HuH-7 (cell line): ENCODE results near the gene ICAM1.

Experiments
- DNase-seq: peaks from one replicate; pipeline ENCODE4 v3.0.0; 2011; ENCODE audit warnings: low spot score

Gene ICAM1

DNA sequence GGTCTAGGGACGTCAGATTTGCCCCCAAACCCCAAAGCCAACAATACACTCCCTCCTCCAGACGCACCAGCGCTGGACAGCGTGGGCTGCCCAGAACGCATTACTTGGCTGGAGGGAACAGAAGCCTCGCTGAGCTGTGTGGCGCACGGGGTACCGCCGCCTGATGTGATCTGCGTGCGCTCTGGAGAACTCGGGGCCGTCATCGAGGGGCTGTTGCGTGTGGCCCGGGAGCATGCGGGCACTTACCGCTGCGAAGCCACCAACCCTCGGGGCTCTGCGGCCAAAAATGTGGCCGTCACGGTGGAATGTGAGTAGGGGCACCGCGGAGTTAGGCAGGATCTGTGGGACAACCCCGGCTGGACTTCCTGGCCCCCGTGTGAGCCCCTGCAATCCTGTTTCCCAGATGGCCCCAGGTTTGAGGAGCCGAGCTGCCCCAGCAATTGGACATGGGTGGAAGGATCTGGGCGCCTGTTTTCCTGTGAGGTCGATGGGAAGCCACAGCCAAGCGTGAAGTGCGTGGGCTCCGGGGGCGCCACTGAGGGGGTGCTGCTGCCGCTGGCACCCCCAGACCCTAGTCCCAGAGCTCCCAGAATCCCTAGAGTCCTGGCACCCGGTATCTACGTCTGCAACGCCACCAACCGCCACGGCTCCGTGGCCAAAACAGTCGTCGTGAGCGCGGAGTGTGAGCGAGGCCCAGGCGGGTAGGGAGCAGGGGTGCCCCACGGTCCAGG, 22.9 kb downstream of the ICAM1 start:
- DNase-seq: no peak

DNA sequence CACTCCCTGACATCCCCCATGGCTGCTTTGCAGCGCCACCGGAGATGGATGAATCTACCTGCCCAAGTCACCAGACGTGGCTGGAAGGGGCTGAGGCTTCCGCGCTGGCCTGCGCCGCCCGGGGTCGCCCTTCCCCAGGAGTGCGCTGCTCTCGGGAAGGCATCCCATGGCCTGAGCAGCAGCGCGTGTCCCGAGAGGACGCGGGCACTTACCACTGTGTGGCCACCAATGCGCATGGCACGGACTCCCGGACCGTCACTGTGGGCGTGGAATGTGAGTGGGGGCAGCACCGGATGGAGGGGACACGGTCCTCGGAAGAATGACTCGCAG, 23.4 kb downstream of the ICAM1 start:
- DNase-seq: no peak

DNA sequence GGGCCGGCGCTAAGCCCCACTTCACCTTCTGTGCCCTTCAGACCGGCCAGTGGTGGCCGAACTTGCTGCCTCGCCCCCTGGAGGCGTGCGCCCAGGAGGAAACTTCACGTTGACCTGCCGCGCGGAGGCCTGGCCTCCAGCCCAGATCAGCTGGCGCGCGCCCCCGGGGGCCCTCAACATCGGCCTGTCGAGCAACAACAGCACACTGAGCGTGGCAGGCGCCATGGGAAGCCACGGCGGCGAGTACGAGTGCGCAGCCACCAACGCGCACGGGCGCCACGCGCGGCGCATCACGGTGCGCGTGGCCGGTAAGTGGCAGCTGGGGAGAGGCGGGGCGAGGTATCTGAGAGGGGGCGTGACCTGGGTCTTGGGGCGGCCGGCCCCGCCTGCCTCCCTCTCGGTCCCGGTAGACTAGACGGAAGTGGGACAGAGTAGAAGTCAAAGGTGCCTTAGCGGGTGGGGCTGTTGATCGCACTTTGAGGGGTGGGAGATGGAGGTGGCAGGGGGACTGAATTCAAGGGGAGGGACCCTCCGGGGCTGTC, 24.5 kb downstream of the ICAM1 start:
- no peak for DNase-seq

DNA sequence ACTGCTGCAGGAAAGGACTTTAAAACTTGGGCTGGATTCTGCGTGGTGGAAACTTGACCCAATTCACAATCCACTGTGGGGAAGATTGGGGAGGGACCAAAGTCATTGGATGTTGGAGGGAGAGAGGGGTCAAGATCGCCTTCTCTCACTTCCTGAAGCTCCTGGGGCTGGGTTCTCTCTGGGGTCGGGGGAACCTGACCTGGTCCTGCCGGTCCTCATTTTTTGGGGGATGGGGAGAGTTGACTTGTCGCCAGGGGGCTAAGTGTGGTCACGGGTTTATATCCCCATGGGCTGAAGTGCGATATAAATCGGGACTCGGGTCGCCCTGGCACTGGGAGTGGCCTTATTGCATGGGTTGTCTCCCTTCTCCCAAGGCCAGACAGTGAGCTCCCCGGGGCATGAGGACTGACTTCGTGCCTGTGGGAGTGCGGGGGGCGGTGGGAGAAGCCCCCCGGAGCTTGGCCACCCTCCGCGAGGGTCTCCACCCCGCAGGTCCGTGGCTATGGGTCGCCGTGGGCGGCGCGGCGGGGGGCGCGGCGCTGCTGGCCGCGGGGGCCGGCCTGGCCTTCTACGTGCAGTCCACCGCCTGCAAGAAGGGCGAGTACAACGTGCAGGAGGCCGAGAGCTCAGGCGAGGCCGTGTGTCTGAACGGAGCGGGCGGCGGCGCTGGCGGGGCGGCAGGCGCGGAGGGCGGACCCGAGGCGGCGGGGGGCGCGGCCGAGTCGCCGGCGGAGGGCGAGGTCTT, 25.1 kb downstream of the ICAM1 start:
- no peak for DNase-seq

DNA sequence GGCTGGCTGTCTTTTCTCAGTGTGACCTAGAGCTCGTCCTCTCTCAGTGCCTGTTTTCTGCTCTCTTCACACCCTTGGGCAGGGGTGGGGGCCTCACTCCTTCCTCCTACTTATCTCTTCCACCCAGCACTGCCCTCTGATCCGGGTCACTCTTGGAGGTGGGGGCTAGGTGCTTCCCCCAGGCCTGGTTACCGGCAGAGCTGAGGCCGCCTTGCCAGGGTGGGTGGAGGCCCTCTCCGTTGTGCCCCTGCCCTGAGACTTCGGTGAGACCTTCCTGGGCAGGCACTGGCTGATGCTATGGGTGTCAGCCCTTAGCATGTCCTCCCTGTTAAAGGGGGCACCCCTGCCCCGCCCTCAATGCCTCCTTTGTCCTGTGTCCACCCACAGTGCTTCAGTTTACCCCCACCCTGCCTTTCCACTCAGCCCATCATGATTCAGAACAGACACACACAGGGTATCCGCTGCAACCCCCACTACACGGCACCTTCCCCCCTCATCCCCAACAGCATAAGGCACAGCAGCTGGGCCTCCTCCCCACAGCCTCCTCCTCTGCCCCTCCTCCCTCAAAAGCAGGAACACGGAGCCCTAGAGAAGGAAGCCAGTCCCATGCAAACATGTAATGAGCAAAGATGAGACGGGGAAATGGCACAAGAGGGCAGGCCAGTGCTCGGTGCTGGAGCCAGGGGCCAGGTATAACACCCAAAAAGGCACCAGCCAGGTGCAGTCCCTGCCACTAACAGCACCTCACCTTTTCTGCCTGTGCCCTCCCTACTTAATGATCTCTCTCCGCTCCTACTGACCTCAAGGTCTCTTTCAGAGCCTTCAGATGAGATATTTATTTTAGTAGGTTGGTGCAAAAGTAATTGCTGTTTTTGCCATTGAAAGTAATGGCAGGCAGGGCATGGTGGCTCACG, 28.9 kb downstream of the ICAM1 start:
- DNase-seq: no peak

DNA sequence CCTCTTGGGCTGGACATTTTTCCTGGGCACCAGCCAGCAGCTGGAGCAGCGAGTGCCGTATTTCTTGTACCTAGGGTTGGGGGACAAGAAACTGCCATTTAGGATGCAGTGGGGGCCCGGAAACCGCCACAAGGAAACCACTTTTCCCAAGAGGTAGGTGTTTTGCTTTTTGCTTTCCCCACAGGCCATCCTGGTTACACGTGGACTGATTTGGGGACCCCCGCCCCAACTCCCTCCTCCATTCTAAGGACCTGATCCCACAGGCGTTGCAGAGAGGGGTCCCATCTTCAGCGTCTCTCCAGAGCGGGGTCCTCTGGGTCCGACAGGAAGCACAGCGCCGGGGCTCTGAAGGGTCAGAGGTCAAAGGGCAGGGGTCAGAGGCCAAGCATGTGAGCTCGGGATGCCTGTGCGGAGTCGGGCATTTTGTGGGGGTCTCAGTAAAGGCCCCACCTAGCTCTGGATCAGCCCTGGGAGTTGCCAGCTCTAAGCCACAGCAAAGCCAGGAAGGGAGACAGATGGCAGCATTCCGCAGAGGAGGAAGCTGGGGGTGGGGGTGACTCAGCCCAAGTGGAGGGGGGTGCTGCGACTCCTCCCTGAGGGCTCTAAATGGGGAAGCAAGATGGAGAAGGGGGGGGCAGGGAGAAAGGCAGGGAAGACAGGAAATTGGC, 34.4 kb downstream of the ICAM1 start:
- DNase-seq: no peak

DNA sequence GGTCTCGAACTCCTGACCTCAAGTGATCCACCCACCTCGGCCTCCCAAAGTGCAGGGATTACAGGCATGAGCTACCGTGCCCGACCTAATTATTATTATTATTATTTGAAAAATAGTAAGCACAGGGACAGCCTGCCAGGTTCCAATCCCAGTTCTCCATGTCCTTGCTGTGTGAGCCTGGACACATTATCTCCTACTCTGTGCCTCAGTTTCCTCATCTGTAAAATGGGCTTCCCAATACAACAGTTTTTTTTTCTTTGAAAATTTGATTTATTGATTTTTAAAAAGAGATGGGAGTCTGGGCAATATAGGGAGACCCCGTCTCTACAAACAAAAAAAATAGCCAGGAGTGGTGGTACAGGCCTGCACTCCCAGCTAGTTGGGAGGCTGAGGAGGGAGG, 35.4 kb downstream of the ICAM1 start:
- no peak for DNase-seq

DNA sequence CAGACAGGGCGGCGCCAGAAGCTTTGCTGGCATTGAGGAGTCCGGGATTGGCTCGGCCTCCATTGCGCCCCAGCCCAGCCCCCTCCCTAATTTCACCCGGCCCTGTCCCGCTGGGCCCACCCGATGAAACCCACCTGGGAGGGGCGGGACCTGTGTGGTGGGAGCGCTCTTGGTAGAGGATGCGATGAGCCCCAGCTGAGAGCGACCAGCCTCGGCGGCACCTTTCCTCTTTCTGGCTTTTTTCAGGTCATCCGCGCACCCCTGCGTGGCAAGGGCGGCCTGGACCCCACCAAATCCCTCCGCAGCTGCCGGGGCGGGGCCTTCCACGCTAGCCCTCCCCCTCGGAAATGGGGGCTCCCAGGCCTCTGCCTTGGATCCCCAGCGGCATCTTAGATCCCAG, 38.5 kb downstream of the ICAM1 start, which contains the start of gene ZGLP1:
Gene ZGLP1 (minus strand): TSS at position 393 of the 400 bp plus-strand sequence.
- no peak for DNase-seq

DNA sequence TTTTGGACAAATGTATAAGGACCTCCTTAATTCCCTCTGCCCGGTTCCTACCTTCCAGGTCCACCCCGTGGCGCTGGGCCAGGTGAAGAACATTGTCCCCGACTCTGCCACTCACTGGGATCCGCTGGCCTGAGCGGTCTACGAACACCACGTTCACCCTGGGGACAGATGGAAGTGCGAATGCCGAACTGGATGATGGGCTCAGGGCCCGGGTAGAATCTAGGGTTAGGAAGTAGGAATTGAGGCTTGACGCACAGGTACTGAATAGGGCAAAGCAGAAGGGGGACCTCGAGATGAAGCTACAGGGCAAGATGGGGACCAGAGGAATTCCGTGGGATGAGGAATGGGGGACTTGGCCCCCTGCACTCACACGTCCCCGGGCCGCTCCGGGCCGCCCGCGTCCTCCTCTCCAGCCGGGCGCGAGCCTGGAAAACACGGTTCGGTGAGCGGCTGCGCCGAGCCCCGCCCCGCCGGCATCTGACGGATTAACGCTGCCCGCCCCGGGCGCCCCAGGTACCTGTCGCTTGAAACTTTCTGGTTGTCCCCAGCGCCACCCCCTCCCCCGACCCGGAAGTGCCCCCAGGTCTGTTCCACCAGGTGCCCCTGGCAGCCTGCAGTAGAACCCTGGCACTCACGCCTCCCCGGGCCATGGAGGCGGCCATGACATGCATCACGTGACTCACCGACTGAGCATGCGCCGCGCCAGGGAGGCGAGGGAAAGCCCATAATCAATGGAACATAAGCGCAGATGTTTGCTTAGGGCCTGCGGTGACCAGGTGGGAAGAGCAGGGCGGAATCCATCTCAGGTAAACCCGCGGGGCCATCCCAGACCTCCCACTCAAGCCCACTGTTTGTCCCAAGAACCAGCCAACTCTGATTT, 44.7 kb downstream of the ICAM1 start, which contains the start of gene FDX2:
Gene FDX2 (minus strand): TSS at position 681 of the 880 bp plus-strand sequence. CDS start 19 bp downstream, at position 662.
- peak; percentile 95 for DNase-seq

DNA sequence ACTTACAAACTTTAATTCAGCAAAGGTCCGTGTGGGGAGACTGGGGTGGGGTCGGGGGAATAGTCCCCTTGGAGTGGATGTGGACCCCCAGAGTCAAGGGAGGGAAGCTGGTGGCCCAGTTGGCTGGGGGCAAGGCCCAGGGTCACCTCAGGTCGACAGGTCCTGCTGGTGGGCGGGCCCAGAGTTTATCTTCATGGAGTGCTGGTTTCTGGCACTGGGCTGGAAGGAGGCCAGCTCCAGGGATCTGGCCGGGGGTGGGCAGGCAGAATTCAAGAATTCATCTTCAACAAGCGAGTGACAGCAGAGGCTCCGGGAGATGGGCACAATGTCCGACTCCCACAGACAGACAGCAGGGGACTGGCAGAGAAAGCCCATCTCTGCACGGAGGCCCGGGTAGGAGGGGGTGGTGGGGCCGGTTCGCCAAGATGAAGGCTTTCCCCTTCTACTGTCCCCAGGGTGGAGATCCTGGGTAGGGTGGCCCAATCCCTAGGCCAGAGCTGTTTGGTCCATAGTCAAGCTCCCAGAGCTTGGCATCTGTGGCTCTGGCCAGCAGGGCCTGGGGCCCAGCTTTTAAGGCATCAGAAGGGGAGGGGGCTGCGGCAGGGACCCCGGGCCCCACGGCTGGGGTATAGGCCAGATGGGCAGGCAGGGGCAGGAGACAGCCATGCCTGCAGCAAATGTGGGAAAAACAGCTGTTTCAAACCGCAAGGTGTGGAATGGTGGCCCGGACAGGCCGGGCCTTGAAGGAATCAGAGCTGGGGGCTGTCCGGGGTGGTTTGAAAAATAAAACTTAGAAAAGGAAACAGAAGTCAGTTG, 45.5 kb downstream of the ICAM1 start:
- no peak for DNase-seq

DNA sequence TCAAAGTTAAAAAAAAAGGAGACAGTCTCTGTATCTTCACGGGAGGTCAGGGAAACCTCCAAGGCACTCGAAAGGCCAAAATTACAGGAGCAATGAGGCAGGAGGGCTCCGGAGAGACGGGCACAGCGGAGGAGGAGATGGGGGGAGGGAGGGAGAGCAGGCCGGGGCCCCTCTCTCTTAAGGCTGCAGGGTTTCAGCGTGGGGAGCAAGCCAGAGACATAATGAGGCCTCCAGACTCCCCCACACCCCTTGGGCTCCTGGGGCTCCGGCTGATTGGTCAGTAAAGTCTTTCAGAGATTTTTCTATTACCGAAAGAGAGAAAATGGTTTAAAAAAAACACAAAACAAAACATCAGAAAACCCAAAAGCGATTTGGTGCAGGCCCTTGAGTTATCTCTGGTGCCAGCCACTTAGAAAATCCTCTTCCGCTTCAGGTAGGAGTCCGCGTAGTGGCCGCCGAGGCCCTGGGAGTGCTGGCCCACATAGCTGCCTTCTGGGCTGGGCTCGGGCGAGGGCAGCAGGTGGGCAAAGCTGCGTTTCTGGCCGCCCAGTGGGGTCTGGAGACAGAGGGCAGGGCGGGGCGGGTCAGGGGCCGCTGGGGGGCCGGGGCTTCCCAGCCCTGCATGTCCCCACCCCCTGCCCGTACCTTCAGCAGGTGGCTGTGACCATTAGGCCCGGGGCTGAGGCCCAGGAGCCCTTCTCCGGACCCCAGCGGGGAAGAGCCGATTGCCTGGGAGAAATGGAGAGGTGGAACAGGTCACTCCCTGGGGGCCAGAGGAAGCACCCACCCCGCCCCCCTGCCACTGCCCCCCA, 46.3 kb downstream of the ICAM1 start:
- DNase-seq: no peak

DNA sequence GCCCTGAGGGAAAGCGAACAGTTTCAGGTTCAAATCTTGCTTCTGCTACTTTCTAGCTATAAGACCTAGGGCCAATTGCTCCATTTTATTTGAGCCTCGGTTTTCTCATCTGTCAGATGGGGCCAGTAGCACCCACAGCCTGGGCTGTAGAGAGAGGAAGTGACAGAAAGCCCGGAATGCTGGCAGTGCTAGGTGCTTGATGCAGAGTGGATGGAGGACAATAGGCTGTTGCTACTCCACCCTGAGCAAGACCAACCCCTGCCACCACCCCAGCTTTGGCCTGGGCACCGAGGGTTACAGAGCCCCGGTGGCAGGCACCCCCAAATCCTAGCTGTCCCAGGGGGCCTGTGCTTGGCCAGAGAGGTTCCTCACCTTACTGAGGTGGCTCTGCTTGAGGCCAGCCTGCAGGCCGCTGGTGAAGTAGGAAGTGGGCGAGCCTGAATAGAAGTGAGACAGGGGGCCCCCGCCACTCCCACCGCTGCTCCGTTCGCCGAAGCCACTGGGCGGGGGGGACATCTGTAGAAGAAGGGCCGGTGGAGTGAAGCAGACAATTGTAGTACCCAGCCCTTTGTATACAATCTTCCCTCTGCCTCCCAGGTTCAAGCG, 47.0 kb downstream of the ICAM1 start:
- no peak for DNase-seq

DNA sequence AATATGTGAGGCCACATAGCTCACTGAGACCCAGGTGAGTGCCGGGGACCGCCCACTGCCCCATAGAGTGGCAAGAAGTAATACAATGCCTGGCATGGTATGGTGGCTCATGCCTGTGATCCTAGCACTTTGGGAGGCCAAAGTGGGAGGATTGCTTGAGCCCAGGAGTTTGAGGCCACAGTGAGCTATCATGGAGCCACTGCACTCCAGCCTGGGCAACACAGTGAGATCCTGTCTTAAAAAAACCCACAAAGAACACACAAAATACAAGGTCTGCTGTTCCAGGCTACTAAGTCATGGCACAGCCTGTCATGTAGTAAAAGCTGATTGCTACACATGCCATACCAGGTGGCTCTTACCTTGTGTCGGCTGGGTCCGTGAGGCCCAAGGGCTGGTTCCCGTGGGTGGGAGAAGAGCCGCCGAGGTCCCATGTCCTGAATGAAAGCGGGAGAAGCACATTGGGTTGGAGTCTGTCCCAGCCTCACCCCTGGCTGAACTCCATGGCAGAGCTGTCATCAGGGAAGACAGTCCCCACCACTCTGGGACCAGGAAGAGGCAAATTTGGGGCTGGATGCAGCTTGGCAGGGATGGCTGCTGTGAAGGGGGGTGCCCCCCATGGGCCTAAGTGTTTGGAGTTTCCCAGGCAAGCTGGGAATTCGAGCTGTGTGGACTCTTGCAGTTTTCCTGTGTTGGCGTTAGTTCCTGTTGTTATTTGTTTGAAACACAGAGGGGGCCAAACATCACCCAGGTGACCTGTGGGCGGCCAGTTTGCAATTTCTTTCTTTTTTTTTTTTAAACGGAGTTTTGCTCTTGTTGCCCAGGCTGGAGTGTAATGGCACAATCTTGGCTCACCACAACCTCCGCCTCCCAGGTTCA, 48.1 kb downstream of the ICAM1 start:
- no peak for DNase-seq

DNA sequence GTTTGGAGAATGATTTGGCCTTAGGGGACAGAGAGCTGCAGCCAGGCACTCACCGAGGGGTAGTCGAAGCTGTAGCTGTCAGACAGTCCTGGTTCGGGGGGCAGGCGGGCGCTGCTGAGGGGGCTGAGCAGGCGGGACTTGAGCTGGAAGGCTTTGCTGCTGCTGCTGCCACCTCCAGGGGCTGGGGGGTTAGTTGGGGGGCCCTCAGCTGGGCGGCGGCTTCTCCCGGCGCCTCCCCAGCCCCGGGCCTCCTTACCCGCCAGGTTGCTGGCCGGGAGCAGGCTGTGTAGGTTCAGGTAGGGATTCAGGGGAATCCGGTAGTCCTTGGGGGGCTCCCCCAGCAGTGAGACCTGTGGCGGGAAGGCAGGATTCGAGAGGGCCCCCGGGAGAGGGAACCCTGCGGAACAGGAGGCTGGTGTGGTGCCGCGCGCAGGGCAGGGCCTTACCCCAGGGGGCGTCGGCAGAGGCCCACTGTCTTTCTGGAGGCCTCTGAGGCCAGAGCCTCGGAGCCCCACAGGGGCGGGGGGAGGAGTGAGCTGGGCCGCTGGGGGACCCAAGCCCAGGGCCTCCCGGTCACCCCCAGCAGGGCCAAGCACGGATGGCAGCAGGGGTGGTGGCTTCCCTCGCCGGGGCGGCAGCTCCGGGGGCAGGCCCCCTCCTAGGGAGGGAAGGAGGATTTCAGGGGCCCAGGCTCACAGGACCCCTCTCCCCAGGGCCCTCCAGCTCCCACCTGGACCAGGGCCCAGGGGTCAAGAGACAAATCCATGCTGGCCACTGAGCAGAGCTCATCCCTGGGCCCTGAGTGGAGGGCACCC, 49.9 kb downstream of the ICAM1 start:
- no peak for DNase-seq

DNA sequence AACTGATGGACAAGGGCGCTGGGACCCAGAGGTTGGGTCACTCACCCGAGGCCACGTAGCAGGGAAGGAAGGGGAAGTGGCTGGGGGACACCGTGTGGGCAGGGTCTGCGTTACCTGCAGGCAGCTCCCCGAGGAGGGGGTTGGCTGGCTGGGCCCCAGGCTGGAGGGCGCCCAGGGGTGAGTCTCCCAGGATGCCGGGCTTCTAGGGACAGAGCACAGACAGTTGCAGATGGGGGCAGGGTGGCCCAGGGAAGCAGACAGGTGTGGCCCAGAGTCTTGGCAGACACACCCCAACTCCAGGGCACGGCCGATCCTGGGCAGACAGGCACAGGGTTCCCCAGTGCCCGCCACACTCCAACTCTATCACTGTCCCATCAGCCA, 50.5 kb downstream of the ICAM1 start:
- DNase-seq: no peak
